ENCODE measurements around the gene SRGAP3. TPM values are rescaled to one million over a fixed set of nuclear protein-coding genes. Genes with fewer than 3 reads are reported as not detected.

SRGAP3 gene
- total and polyA plus RNA-seq, 2 donors (not counting 1 experiment from before 2014, with no cell fraction given): 1.4 to 1.5 TPM

DNA sequence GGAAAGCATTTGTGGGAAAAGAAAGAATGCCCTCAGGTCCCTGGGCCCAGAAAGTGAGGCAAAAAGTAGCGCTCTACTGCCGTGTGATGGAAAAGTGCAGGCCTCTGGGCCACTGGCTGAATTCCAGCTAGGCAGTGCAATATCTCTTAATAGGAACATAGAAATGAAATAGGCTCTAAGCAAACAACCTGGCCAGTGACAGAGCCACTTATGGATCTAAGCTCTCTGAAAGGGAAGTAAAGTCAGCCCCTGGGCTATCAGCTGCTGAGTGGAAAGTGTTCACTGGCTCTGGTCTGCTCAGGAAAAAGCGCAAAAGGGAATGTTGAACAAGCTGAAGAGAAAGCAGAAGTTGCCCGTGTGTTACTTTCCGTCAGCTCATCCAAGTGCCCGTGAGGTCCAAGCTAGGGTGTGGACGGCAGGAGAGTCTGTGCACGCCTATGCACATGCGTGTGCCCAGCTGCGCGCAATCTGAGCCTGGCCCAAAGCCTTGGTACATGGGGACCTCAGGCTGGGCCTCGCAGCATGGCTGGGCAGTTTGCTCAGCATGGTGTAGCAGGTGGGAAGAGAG lies 212.2 kb downstream of the SRGAP3 start:
- Histone ChIP-seq H3K27ac (ENCODE audit: low read length in 2 of 2) (no peak overlapping the region), H3K36me3 (replicated peaks in 1 of 2; ENCODE audit: control extremely low read depth in 1 of 2, control insufficient read depth in 1 of 2, extremely low read depth in 1 of 2, insufficient read depth in 2 of 2, low read length in 1 of 2) (no peaks in the 10 kb centered on the region), H3K4me1 (ENCODE audit: control insufficient read depth in 2 of 2, insufficient read depth in 2 of 2, low read length in 2 of 2) (no peaks in the 10 kb centered on the region), H3K9ac (ENCODE audit: low read length) (no peak overlapping the region), H3K4me3 (ENCODE audit: control extremely low read depth in 1 of 5, extremely low read depth in 1 of 5, insufficient read depth in 1 of 5, low read depth in 2 of 5, low read length in 4 of 5) (no peak overlapping the region), H3K9me3 (ENCODE audit: control extremely low read depth in 1 of 3, control insufficient read depth in 2 of 3, insufficient read depth in 1 of 3, low read length in 2 of 3) (no peaks in the 10 kb centered on the region), H2AFZ (ENCODE audit: insufficient read depth, low read depth, low read length, poor library complexity, severe bottlenecking) (no peak overlapping the region), H3K27me3 (replicated peaks in 1 of 4; ENCODE audit: control extremely low read depth in 1 of 4, control insufficient read depth in 3 of 4, insufficient read depth in 4 of 4, low read length in 3 of 4) (peaks cover 0 to 2% (median 0%) of the 10 kb centered on the region in 4 experiments), H4K20me1 (ENCODE audit: control insufficient read depth, insufficient read depth, low read length, poor library complexity, severe bottlenecking) (no peaks in the 10 kb centered on the region), H3K4me2 (replicated peaks; ENCODE audit: low read depth, low read length, poor library complexity, severe bottlenecking) (no peak overlapping the region), H3K79me2 (ENCODE audit: control insufficient read depth, insufficient read depth, low read length) (no peaks in the 10 kb centered on the region)
- DNase-seq: no peak
- peaks cover 2% of the 10 kb centered on the region for H3K4me1 Mint-ChIP-seq
- no peaks in the 10 kb centered on the region for H3K27me3 Mint-ChIP-seq
- 84% methylated on average over 12 of the region's 12 CpGs for WGBS (ENCODE audit: insufficient coverage)
- POLR2A ChIA-PET: no interaction called here
- H3K27ac Mint-ChIP-seq: no peak overlapping the region
- no peaks in the 10 kb centered on the region for H3K9me3 Mint-ChIP-seq (ENCODE audit: insufficient read depth)
- no peak for ATAC-seq (ENCODE audit: low read depth)
- TF ChIP-seq EZH2 (IDR thresholded peaks at IDR 0.05; ENCODE audit: borderline replicate concordance, insufficient read depth, low read depth, low read length, poor library complexity, severe bottlenecking): no peak
- TF ChIP-seq, protein P1, sequence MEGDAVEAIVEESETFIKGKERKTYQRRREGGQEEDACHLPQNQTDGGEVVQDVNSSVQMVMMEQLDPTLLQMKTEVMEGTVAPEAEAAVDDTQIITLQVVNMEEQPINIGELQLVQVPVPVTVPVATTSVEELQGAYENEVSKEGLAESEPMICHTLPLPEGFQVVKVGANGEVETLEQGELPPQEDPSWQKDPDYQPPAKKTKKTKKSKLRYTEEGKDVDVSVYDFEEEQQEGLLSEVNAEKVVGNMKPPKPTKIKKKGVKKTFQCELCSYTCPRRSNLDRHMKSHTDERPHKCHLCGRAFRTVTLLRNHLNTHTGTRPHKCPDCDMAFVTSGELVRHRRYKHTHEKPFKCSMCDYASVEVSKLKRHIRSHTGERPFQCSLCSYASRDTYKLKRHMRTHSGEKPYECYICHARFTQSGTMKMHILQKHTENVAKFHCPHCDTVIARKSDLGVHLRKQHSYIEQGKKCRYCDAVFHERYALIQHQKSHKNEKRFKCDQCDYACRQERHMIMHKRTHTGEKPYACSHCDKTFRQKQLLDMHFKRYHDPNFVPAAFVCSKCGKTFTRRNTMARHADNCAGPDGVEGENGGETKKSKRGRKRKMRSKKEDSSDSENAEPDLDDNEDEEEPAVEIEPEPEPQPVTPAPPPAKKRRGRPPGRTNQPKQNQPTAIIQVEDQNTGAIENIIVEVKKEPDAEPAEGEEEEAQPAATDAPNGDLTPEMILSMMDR (IDR thresholded peaks at IDR 0.05): no peak
- intact Hi-C loops (cut with micrococcal nuclease): no loop called here
- H3K4me3 Mint-ChIP-seq: no peak overlapping the region
- CTCF ChIA-PET: no interaction called here

GRCh38 chr3:9036404-9037131 lies 212.9 kb downstream of the SRGAP3 start:
- Histone ChIP-seq H4K20me1 (ENCODE audit: control insufficient read depth, insufficient read depth, low read length, poor library complexity, severe bottlenecking) (no peaks in the 10 kb centered on the region), H3K79me2 (ENCODE audit: control insufficient read depth, insufficient read depth, low read length) (no peaks in the 10 kb centered on the region), H3K4me2 (replicated peaks; ENCODE audit: low read depth, low read length, poor library complexity, severe bottlenecking) (no peak overlapping the region), H3K27me3 (replicated peaks in 1 of 4; ENCODE audit: control extremely low read depth in 1 of 4, control insufficient read depth in 3 of 4, insufficient read depth in 4 of 4, low read length in 3 of 4) (peaks cover 0 to 2% (median 0%) of the 10 kb centered on the region in 4 experiments), H3K4me3 (ENCODE audit: control extremely low read depth in 1 of 5, extremely low read depth in 1 of 5, insufficient read depth in 1 of 5, low read depth in 2 of 5, low read length in 4 of 5) (no peak overlapping the region), H3K9me3 (ENCODE audit: control extremely low read depth in 1 of 3, control insufficient read depth in 2 of 3, insufficient read depth in 1 of 3, low read length in 2 of 3) (no peaks in the 10 kb centered on the region), H3K36me3 (replicated peaks in 1 of 2; ENCODE audit: control extremely low read depth in 1 of 2, control insufficient read depth in 1 of 2, extremely low read depth in 1 of 2, insufficient read depth in 2 of 2, low read length in 1 of 2) (no peaks in the 10 kb centered on the region), H3K27ac (ENCODE audit: low read length in 2 of 2) (no peak overlapping the region), H3K9ac (ENCODE audit: low read length) (no peak overlapping the region), H2AFZ (ENCODE audit: insufficient read depth, low read depth, low read length, poor library complexity, severe bottlenecking) (no peak overlapping the region), H3K4me1 (ENCODE audit: control insufficient read depth in 2 of 2, insufficient read depth in 2 of 2, low read length in 2 of 2) (no peaks in the 10 kb centered on the region)
- Mint-ChIP-seq H3K4me3 (no peak overlapping the region), H3K4me1 (peaks cover 2% of the 10 kb centered on the region), H3K27ac (no peak overlapping the region), H3K27me3 (no peaks in the 10 kb centered on the region), H3K9me3 (ENCODE audit: insufficient read depth) (no peaks in the 10 kb centered on the region)
- intact Hi-C loops (cut with micrococcal nuclease): no loop called here
- 76% methylated on average over 8 of the region's 9 CpGs for WGBS (ENCODE audit: insufficient coverage)
- TF ChIP-seq, protein P1 (IDR thresholded peaks at IDR 0.05): no peak
- no peak for TF ChIP-seq EZH2 (IDR thresholded peaks at IDR 0.05; ENCODE audit: borderline replicate concordance, insufficient read depth, low read depth, low read length, poor library complexity, severe bottlenecking)
- ATAC-seq (ENCODE audit: low read depth) (no peak), DNase-seq (no peak)
- POLR2A ChIA-PET: no interaction called here
- CTCF ChIA-PET: no interaction called here

Data from B cell (primary cell).